ENCODE measurements around the gene DRAM1.
"Not testable (repeated sequence)": the region's sequence is repeated elsewhere in the genome, so short reads cannot be mapped to it uniquely, and the experiment has no call there.

Gene DRAM1

GRCh38 chr12:101908395-101908794 is 31.0 kb downstream of the DRAM1 start:
- DNase-seq = no peak

GRCh38 chr12:101909646-101910045 is 32.3 kb downstream of the DRAM1 start:
- no peak for DNase-seq

- DNase-seq = no peak
These were observed 38.5 kb downstream of the DRAM1 start for GRCh38 chr12:101915841-101916240.

- not testable (repeated sequence) for DNase-seq
These were observed 41.4 kb downstream of the DRAM1 start for GRCh38 chr12:101918805-101919204.

GRCh38 chr12:101919447-101919846 is 42.1 kb downstream of the DRAM1 start:
- DNase-seq = no peak

- no peak for DNase-seq
These were observed 43.5 kb downstream of the DRAM1 start for GRCh38 chr12:101920906-101921305.

GRCh38 chr12:101923045-101923718 is 45.8 kb downstream of the DRAM1 start:
- no peak for DNase-seq

GRCh38 chr12:101924618-101925017 is 47.2 kb downstream of the DRAM1 start:
- no peak for DNase-seq

GRCh38 chr12:101925361-101925760 is 48.0 kb downstream of the DRAM1 start:
- DNase-seq = no peak

GRCh38 chr12:101925935-101926334 is 48.6 kb downstream of the DRAM1 start:
- no peak for DNase-seq

GRCh38 chr12:101927036-101927435 is 49.7 kb downstream of the DRAM1 start:
- DNase-seq = no peak

- DNase-seq = no peak
These were observed 50.6 kb downstream of the DRAM1 start for GRCh38 chr12:101927999-101928398.

- no peak for DNase-seq
These were observed 51.2 kb downstream of the DRAM1 start for GRCh38 chr12:101928556-101928955.

GRCh38 chr12:101929365-101930041 is 52.1 kb downstream of the DRAM1 start:
- no peak for DNase-seq

GRCh38 chr12:101931498-101932326 is 54.3 kb downstream of the DRAM1 start:
- DNase-seq = no peak

GRCh38 chr12:101933866-101934514 is 56.6 kb downstream of the DRAM1 start:
- no peak for DNase-seq

GRCh38 chr12:101935890-101936746 is 58.7 kb downstream of the DRAM1 start:
- DNase-seq = no peak

- DNase-seq = no peak
These were observed 61.9 kb downstream of the DRAM1 start for GRCh38 chr12:101939306-101939705.

GRCh38 chr12:101939856-101940265 is 62.5 kb downstream of the DRAM1 start:
- DNase-seq = peak; percentile 27

- no peak for DNase-seq
These were observed 63.1 kb downstream of the DRAM1 start for GRCh38 chr12:101940400-101940950.

- DNase-seq = no peak
These were observed 64.2 kb downstream of the DRAM1 start for GRCh38 chr12:101941306-101942249.
